HEK293 (cell line): ENCODE measurements around the gene STEEP1.

ENCODE experiments used
- CTCF ChIA-PET: fragments of 350-600 bp; formaldehyde crosslinking; extraction: SDS; loops from one replicate; lab custom pipeline; 2021; ENCODE audit warnings: antibody characterized with exemption; lab: Yijun Ruan, JAX
- POLR2A ChIA-PET: fragments of 300-600 bp; formaldehyde crosslinking; extraction: SDS; loops from one replicate; lab custom pipeline; 2020; ENCODE audit warnings: antibody characterized with exemption, inconsistent platforms; lab: Yijun Ruan, JAX
- H3K27ac ChIP-seq: fragments of 200-500 bp; sonication (Bioruptor generic); 2 replicates; pipeline ENCODE4 v1.5.1; 2014; ENCODE audit warnings: low read depth, low read length, control low read depth, inconsistent platforms; ENCODE audit errors: extremely low read depth
- H3K36me3 ChIP-seq, 2 experiments: fragments of 200-500 bp in 1 of 2; sonication (Bioruptor generic) in 1 of 2; 1 replicate in 1 of 2; 2 replicates in 1 of 2; pipeline ENCODE4 v1.5.1; 2014 to 2017; ENCODE audit warnings: inconsistent platforms in 2 of 2, low read length in 2 of 2; ENCODE audit not compliant: control insufficient read depth in 2 of 2, insufficient read depth in 1 of 2
- H3K4me1 ChIP-seq: fragments of 200-500 bp; sonication (Bioruptor generic); 2 replicates; pipeline ENCODE4 v1.5.1; 2014; ENCODE audit warnings: mild to moderate bottlenecking, low read length, inconsistent platforms; ENCODE audit not compliant: control insufficient read depth, insufficient read depth
- H3K4me3 ChIP-seq: 2 replicates; pipeline ENCODE4 v1.5.1; 2011; ENCODE audit warnings: low read depth, mild to moderate bottlenecking, control low read depth, low read length, moderate library complexity
- H3K9me3 ChIP-seq: fragments of 200-500 bp; sonication (Bioruptor generic); 2 replicates; pipeline ENCODE4 v1.5.1; 2014; ENCODE audit warnings: low read depth, low read length, inconsistent platforms; ENCODE audit not compliant: control insufficient read depth, insufficient read depth
- BCL6B ChIP-seq: fragments of 450-650 bp; formaldehyde crosslinking; IDR thresholded peaks from 2 replicates; pipeline ENCODE4 v1.5.1; 2017; ENCODE audit warnings: missing biosample characterization, missing genetic modification characterization
- GLIS1 ChIP-seq: fragments of 450-650 bp; formaldehyde crosslinking; IDR thresholded peaks from 2 replicates; pipeline ENCODE4 v1.5.1; 2016; ENCODE audit warnings: missing biosample characterization, missing genetic modification characterization
- HOXC10 ChIP-seq: sonication (generic); formaldehyde crosslinking; IDR thresholded peaks from 2 replicates; pipeline ENCODE4 v1.8.1; 2023; ENCODE audit warnings: mild to moderate bottlenecking, missing genetic modification reagents
- REPIN1 ChIP-seq: fragments of 450-650 bp; formaldehyde crosslinking; IDR thresholded peaks from 2 replicates; pipeline ENCODE4 v1.5.1; 2017; ENCODE audit warnings: missing biosample characterization, missing genetic modification characterization, low read depth
- ZBTB8A ChIP-seq: fragments of 450-650 bp; formaldehyde crosslinking; IDR thresholded peaks from 2 replicates; pipeline ENCODE4 v1.5.1; 2016; ENCODE audit warnings: missing biosample characterization, missing genetic modification characterization
- ZFP41 ChIP-seq: fragments of 450-650 bp; formaldehyde crosslinking; IDR thresholded peaks from 2 replicates; pipeline ENCODE4 v1.5.1; 2016; ENCODE audit warnings: missing biosample characterization, missing genetic modification characterization, borderline replicate concordance
- ZNF121 ChIP-seq: fragments of 450-650 bp; formaldehyde crosslinking; IDR thresholded peaks from 2 replicates; pipeline ENCODE4 v1.5.1; 2016; ENCODE audit warnings: missing biosample characterization, missing genetic modification characterization
- ZNF138 ChIP-seq: fragments of 450-650 bp; formaldehyde crosslinking; IDR thresholded peaks from 2 replicates; pipeline ENCODE4 v1.5.1; 2016; ENCODE audit warnings: missing biosample characterization, missing genetic modification characterization, borderline replicate concordance
- ZNF184 ChIP-seq: fragments of 450-650 bp; IDR thresholded peaks from 2 replicates; pipeline ENCODE4 v1.5.1; 2018; ENCODE audit warnings: missing biosample characterization, mild to moderate bottlenecking, missing genetic modification characterization
- ZNF311 ChIP-seq: fragments of 450-650 bp; formaldehyde crosslinking; IDR thresholded peaks from 2 replicates; pipeline ENCODE4 v1.5.1; 2017; ENCODE audit warnings: missing biosample characterization, missing genetic modification characterization, borderline replicate concordance
- ZNF433 ChIP-seq: fragments of 450-650 bp; formaldehyde crosslinking; IDR thresholded peaks from 2 replicates; pipeline ENCODE4 v1.5.1; 2016; ENCODE audit warnings: missing biosample characterization, missing genetic modification characterization, low read depth
- ZNF48 ChIP-seq: fragments of 450-650 bp; formaldehyde crosslinking; IDR thresholded peaks from 2 replicates; pipeline ENCODE4 v1.5.1; 2016; ENCODE audit warnings: missing biosample characterization, missing genetic modification characterization
- ZNF501 ChIP-seq: fragments of 450-650 bp; formaldehyde crosslinking; IDR thresholded peaks from 2 replicates; pipeline ENCODE4 v1.5.1; 2016; ENCODE audit warnings: missing biosample characterization, missing genetic modification characterization
- ZNF645 ChIP-seq: fragments of 450-650 bp; formaldehyde crosslinking; IDR thresholded peaks from 2 replicates; pipeline ENCODE4; 2016; ENCODE audit warnings: missing biosample characterization, missing genetic modification characterization
- ZNF654 ChIP-seq: fragments of 450-650 bp; formaldehyde crosslinking; IDR thresholded peaks from 2 replicates; pipeline ENCODE4 v1.5.1; 2016; ENCODE audit warnings: low read depth, missing biosample characterization, missing genetic modification characterization
- ZNF660 ChIP-seq: fragments of 450-650 bp; IDR thresholded peaks from 2 replicates; pipeline ENCODE4 v1.5.1; 2018; ENCODE audit warnings: missing biosample characterization, mild to moderate bottlenecking, missing genetic modification characterization
- ZNF747 ChIP-seq: fragments of 450-650 bp; formaldehyde crosslinking; IDR thresholded peaks from 2 replicates; pipeline ENCODE4 v1.5.1; 2016; ENCODE audit warnings: missing biosample characterization, missing genetic modification characterization
- ZNF76 ChIP-seq: fragments of 450-650 bp; formaldehyde crosslinking; IDR thresholded peaks from 2 replicates; pipeline ENCODE4; 2016; ENCODE audit warnings: low read depth, missing biosample characterization, missing genetic modification characterization, borderline replicate concordance
- ZNF776 ChIP-seq: fragments of 450-650 bp; formaldehyde crosslinking; IDR thresholded peaks from 2 replicates; pipeline ENCODE4 v1.5.0; 2017; ENCODE audit warnings: missing biosample characterization, missing genetic modification characterization, borderline replicate concordance
- ZSCAN16 ChIP-seq: fragments of 450-650 bp; formaldehyde crosslinking; IDR thresholded peaks from 2 replicates; pipeline ENCODE4 v1.5.1; 2016; ENCODE audit warnings: missing biosample characterization, missing genetic modification characterization
- ZSCAN30 ChIP-seq: fragments of 450-650 bp; IDR thresholded peaks from 2 replicates; pipeline ENCODE4 v1.5.1; 2018; ENCODE audit warnings: missing biosample characterization, mild to moderate bottlenecking, missing genetic modification characterization, moderate library complexity
- ZXDB ChIP-seq: fragments of 450-650 bp; formaldehyde crosslinking; IDR thresholded peaks from 2 replicates; pipeline ENCODE4 v1.5.1; 2016; ENCODE audit warnings: missing biosample characterization, missing genetic modification characterization
- TF ChIP-seq, protein P1 (sequence below): fragments of 450-650 bp; formaldehyde crosslinking; IDR thresholded peaks from 2 replicates; pipeline ENCODE4 v1.5.1; 2016; ENCODE audit warnings: missing biosample characterization, missing genetic modification characterization
- TF ChIP-seq, protein P2 (sequence below): fragments of 450-650 bp; formaldehyde crosslinking; IDR thresholded peaks from 2 replicates; pipeline ENCODE4 v1.5.1; 2016; ENCODE audit warnings: missing biosample characterization, missing genetic modification characterization

The STEEP1 gene

DNA sequence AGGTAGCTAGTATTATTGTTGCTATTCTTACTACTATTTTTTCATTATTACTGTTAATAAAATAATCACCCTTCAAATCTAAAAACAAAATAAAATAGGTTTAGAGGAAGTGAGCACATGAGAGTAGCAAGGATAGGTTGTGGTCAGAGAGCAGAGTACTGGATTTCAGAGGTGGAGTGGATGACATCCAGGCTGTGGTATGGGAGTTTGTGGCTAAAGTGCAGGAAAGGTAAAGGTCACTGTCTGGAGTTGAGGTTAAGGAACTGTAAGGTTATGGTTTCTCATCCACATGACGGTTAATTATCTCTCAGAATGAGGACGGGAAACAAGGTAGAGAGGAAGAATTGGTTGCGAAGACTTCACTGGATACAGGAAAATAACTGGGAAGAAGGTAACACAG, 27.7 kb downstream of the STEEP1 start:
- H3K4me3 ChIP-seq = no peak overlapping the region
- peaks cover 0 to 17% of the 10 kb centered on the region in 2 experiments; a peak in 2 of 3 replicates for H3K36me3 ChIP-seq
- POLR2A ChIA-PET = no interaction called here
- CTCF ChIA-PET = no interaction called here
- no peaks in the 10 kb centered on the region for H3K4me1 ChIP-seq
- H3K9me3 ChIP-seq = no peaks in the 10 kb centered on the region
- TF ChIP-seq ZBTB8A (tag by site-specific recombination) (no peak), BCL6B (tag by site-specific recombination) (no peak), ZNF76 (no peak), ZNF138 (tag by site-specific recombination) (no peak), ZNF433 (tag by site-specific recombination) (no peak), ZNF645 (tag by site-specific recombination) (no peak), ZFP41 (tag by site-specific recombination) (no peak), ZSCAN16 (tag by site-specific recombination) (no peak)
- no peak overlapping the region for H3K27ac ChIP-seq

GRCh38 chrX:119529345-119530276, 35.6 kb downstream of the STEEP1 start:
- Histone ChIP-seq H3K4me1 (no peaks in the 10 kb centered on the region), H3K4me3 (no peak overlapping the region), H3K27ac (no peak overlapping the region), H3K9me3 (no peaks in the 10 kb centered on the region), H3K36me3 (no peaks in the 10 kb centered on the region; a peak in 1 of 3 replicates)
- ChIA-PET CTCF (interaction anchor here (0.6 kb wide), 1 partner anchor 31 kb away, joined by 3 read pairs; no protein-coding TSS in a partner anchor), POLR2A (interaction anchor here (0.6 kb wide), 1 partner anchor 76 kb away, joined by 3 read pairs; no protein-coding TSS in a partner anchor)
- no peak for TF ChIP-seq ZNF184 (tag by site-specific recombination)

DNA sequence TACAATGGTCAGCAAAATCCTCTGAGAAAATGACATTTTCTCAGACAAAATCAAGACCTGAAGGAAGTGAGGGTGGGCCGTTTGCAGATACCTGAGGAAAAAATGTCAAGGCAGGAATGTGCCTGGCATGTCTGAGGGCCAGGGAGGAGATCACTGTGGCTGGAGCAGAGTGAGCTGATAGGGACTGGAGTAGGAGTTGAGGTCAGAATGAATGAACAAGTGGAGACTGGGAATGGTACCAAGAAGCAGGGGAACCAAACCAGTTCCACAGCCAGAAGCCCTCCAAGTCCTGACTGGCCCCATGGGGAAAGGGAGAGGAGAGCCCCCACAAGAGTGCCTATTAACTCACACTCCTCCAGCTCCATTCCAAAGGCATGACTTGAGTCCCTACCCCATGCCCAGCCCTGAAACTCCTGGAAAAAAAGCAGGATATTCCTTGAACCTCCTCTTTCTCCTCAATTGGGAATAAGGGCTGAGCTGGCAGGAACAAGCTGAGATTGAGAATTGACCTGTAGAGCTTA, 41.5 kb downstream of the STEEP1 start:
- Histone ChIP-seq H3K4me3 (no peak overlapping the region), H3K4me1 (no peaks in the 10 kb centered on the region), H3K36me3 (no peaks in the 10 kb centered on the region), H3K27ac (no peak overlapping the region), H3K9me3 (no peaks in the 10 kb centered on the region)
- ChIA-PET CTCF (interaction anchor here (0.7 to 0.8 kb wide), 2 partner anchors 35 to 39 kb away, joined by 3 to 4 read pairs; no protein-coding TSS in a partner anchor), POLR2A (no interaction called here)
- TF ChIP-seq ZNF48 = no peak
- TF ChIP-seq ZSCAN16 (tag by site-specific recombination) = no peak
- TF ChIP-seq ZNF654 (tag by site-specific recombination) = no peak
- no peak for TF ChIP-seq ZNF501 (tag by site-specific recombination)
- TF ChIP-seq GLIS1 (tag by site-specific recombination) = no peak
- TF ChIP-seq ZNF776 (tag by site-specific recombination) = no peak
- TF ChIP-seq REPIN1 = no peak
- TF ChIP-seq, protein P1, sequence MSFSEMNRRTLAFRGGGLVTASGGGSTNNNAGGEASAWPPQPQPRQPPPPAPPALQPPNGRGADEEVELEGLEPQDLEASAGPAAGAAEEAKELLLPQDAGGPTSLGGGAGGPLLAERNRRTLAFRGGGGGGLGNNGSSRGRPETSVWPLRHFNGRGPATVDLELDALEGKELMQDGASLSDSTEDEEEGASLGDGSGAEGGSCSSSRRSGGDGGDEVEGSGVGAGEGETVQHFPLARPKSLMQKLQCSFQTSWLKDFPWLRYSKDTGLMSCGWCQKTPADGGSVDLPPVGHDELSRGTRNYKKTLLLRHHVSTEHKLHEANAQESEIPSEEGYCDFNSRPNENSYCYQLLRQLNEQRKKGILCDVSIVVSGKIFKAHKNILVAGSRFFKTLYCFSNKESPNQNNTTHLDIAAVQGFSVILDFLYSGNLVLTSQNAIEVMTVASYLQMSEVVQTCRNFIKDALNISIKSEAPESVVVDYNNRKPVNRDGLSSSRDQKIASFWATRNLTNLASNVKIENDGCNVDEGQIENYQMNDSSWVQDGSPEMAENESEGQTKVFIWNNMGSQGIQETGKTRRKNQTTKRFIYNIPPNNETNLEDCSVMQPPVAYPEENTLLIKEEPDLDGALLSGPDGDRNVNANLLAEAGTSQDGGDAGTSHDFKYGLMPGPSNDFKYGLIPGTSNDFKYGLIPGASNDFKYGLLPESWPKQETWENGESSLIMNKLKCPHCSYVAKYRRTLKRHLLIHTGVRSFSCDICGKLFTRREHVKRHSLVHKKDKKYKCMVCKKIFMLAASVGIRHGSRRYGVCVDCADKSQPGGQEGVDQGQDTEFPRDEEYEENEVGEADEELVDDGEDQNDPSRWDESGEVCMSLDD (tag by site-specific recombination) = no peak
- no peak for TF ChIP-seq ZNF121 (tag by site-specific recombination)
- no peak for TF ChIP-seq ZNF747
- TF ChIP-seq ZSCAN30 = no peak
- TF ChIP-seq ZNF660 (tag by site-specific recombination) = no peak
- no peak for TF ChIP-seq ZNF311 (tag by site-specific recombination)
- no peak for TF ChIP-seq ZXDB
- TF ChIP-seq, protein P2, sequence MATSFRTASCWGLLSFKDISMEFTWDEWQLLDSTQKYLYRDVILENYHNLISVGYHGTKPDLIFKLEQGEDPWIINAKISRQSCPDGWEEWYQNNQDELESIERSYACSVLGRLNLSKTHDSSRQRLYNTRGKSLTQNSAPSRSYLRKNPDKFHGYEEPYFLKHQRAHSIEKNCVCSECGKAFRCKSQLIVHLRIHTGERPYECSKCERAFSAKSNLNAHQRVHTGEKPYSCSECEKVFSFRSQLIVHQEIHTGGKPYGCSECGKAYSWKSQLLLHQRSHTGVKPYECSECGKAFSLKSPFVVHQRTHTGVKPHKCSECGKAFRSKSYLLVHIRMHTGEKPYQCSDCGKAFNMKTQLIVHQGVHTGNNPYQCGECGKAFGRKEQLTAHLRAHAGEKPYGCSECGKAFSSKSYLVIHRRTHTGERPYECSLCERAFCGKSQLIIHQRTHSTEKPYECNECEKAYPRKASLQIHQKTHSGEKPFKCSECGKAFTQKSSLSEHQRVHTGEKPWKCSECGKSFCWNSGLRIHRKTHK (tag by site-specific recombination) = no peak
- TF ChIP-seq HOXC10 = no peak
